ENCODE results near the gene KRT222. TPM values are rescaled to one million over a fixed set of nuclear protein-coding genes. Genes with fewer than 3 reads are reported as not detected.

The KRT222 gene
- total and polyA plus RNA-seq, 2 of the 13 experiments (the other 11 are each of a cell fraction or from before 2014, with no cell fraction given): not detected

DNA sequence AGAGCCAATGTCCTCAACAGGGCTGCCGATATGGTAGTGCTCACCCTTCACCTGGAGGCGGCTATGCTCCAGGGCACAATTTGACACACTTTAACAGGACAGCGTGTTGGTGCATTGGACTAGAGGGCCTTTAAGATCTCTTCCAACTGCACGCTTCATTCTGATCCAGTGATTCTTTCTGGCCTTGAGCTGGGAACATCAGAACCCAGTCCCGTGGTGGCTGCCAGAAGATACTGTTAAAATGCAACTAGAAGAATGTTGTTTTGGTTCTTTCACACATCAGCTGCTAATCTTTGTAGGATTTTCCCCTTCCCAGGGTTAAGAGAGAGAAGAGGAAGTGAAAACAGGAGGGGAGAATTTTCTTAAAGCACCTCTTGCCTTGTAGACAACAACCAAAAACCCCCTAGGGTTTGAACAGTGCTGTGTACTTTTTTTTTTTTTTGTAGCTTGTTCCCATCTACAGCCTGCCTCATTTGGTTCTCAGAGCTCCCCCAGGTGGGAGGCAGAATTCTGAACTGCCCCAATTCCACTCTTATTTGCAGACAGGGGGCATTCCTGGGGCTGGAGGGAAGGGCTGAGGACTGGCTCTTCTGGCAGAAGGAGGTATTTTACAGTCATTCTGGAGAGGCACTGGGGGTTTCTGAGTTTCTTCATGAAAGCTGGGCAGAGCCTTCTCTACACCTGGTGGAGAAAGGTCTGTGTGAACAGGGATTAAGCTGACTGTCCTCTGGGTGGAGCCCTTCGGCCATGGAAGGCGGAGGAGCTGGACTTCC, 49.7 kb downstream of the KRT222 start (continued):
- TF ChIP-seq, protein P1, sequence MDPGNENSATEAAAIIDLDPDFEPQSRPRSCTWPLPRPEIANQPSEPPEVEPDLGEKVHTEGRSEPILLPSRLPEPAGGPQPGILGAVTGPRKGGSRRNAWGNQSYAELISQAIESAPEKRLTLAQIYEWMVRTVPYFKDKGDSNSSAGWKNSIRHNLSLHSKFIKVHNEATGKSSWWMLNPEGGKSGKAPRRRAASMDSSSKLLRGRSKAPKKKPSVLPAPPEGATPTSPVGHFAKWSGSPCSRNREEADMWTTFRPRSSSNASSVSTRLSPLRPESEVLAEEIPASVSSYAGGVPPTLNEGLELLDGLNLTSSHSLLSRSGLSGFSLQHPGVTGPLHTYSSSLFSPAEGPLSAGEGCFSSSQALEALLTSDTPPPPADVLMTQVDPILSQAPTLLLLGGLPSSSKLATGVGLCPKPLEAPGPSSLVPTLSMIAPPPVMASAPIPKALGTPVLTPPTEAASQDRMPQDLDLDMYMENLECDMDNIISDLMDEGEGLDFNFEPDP (CRISPR knock-in tag; conservative IDR thresholded peaks at IDR 0.05): 0 out of 2 replicates have a peak, but pooled peaks have one; percentile 68
- TF ChIP-seq PHF8 (CRISPR knock-in tag; IDR thresholded peaks at IDR 0.05): no peak
- 0 out of 2 replicates have a peak, but pooled peaks have one; percentile 51 for TF ChIP-seq ZNF205 (CRISPR knock-in tag; IDR thresholded peaks at IDR 0.05)
- TF ChIP-seq ZNF331 (CRISPR knock-in tag; IDR thresholded peaks at IDR 0.05): peak; percentile 51; the same call in 1 of the 2 replicates
- TF ChIP-seq SYNCRIP (IDR thresholded peaks at IDR 0.05; ENCODE audit: insufficient read depth, low read depth, low read length): no peak
- 0 out of 2 replicates have a peak, but pooled peaks have one; percentile 23 for TF ChIP-seq ELF3 (CRISPR knock-in tag; IDR thresholded peaks at IDR 0.05)
- TF ChIP-seq NFKBIZ (CRISPR knock-in tag; IDR thresholded peaks at IDR 0.05): no peak
- TF ChIP-seq, protein P2, sequence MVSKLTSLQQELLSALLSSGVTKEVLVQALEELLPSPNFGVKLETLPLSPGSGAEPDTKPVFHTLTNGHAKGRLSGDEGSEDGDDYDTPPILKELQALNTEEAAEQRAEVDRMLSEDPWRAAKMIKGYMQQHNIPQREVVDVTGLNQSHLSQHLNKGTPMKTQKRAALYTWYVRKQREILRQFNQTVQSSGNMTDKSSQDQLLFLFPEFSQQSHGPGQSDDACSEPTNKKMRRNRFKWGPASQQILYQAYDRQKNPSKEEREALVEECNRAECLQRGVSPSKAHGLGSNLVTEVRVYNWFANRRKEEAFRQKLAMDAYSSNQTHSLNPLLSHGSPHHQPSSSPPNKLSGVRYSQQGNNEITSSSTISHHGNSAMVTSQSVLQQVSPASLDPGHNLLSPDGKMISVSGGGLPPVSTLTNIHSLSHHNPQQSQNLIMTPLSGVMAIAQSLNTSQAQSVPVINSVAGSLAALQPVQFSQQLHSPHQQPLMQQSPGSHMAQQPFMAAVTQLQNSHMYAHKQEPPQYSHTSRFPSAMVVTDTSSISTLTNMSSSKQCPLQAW (CRISPR knock-in tag; IDR thresholded peaks at IDR 0.05): 0 out of 2 replicates have a peak, but pooled peaks have one; percentile 23
- TF ChIP-seq, protein P3, sequence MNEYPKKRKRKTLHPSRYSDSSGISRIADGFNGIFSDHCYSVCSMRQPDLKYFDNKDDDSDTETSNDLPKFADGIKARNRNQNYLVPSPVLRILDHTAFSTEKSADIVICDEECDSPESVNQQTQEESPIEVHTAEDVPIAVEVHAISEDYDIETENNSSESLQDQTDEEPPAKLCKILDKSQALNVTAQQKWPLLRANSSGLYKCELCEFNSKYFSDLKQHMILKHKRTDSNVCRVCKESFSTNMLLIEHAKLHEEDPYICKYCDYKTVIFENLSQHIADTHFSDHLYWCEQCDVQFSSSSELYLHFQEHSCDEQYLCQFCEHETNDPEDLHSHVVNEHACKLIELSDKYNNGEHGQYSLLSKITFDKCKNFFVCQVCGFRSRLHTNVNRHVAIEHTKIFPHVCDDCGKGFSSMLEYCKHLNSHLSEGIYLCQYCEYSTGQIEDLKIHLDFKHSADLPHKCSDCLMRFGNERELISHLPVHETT (CRISPR knock-in tag; conservative IDR thresholded peaks at IDR 0.05): no peak
- TF ChIP-seq FOSL2 (CRISPR knock-in tag; IDR thresholded peaks at IDR 0.05): 0 out of 2 replicates have a peak, but pooled peaks have one; percentile 20
- TF ChIP-seq NCOA5 (CRISPR knock-in tag; IDR thresholded peaks at IDR 0.05): no peak
- TF ChIP-seq ZSCAN29 (CRISPR knock-in tag; conservative IDR thresholded peaks at IDR 0.05): peak; percentile 90; the same call in 1 of the 2 replicates
- TF ChIP-seq ZNF879 (CRISPR knock-in tag; IDR thresholded peaks at IDR 0.05): no peak
- TF ChIP-seq ZNF83 (CRISPR knock-in tag; IDR thresholded peaks at IDR 0.05; ENCODE audit: borderline replicate concordance): no peak
- TF ChIP-seq, protein P4, sequence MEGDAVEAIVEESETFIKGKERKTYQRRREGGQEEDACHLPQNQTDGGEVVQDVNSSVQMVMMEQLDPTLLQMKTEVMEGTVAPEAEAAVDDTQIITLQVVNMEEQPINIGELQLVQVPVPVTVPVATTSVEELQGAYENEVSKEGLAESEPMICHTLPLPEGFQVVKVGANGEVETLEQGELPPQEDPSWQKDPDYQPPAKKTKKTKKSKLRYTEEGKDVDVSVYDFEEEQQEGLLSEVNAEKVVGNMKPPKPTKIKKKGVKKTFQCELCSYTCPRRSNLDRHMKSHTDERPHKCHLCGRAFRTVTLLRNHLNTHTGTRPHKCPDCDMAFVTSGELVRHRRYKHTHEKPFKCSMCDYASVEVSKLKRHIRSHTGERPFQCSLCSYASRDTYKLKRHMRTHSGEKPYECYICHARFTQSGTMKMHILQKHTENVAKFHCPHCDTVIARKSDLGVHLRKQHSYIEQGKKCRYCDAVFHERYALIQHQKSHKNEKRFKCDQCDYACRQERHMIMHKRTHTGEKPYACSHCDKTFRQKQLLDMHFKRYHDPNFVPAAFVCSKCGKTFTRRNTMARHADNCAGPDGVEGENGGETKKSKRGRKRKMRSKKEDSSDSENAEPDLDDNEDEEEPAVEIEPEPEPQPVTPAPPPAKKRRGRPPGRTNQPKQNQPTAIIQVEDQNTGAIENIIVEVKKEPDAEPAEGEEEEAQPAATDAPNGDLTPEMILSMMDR (CRISPR knock-in tag; IDR thresholded peaks at IDR 0.05): peak; percentile 96
- peak; percentile 35; the same call in 1 of the 2 replicates for TF ChIP-seq GATAD2A (CRISPR knock-in tag; IDR thresholded peaks at IDR 0.05)
- TF ChIP-seq HOXD1 (CRISPR knock-in tag; IDR thresholded peaks at IDR 0.05): no peak
- TF ChIP-seq ERF (CRISPR knock-in tag; IDR thresholded peaks at IDR 0.05): 0 out of 2 replicates have a peak, but pooled peaks have one; percentile 32
- TF ChIP-seq KAT2B (IDR thresholded peaks at IDR 0.05; ENCODE audit: borderline replicate concordance, low read depth, low read length): no peak

Data from HepG2 (cell line).